Activated CD8-positive, alpha-beta memory T cell treated with anti-CD3 and anti-CD28 coated beads, Interleukin-2, amount 50 U/mL, for 24 hours (primary cell): ENCODE measurements around the gene IPCEF1.

ENCODE experiments used
- DNase-seq: peaks from one replicate; pipeline ENCODE4 v3.0.0-alpha.2; 2020; ENCODE audit errors: extremely low read depth

IPCEF1 gene

DNA sequence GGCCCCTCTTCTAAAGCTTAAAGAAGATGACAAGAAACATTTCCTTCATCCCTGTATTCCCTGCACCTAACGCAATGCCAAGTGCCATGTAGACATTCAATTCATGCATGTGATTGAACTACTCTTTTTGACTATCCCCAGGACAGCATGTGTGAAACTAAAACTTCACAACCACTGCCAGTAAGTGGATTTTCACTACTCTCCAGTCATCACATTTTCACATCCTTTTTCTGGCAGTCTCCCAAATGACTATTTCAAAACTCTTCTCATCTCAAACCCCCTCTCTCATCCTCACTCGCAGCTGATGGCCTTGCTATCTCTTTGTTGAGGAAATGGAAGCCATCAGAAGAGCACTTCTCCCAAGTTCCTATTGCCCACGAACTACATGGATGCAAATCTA, 194.9 kb downstream of the IPCEF1 start:
- DNase-seq, result no peak

- no peak for DNase-seq
Measured at GRCh38 chr6:154159126-154159525, 197.5 kb downstream of the IPCEF1 start.

GRCh38 chr6:154157706-154158105, 198.9 kb downstream of the IPCEF1 start:
- no peak for DNase-seq

DNA sequence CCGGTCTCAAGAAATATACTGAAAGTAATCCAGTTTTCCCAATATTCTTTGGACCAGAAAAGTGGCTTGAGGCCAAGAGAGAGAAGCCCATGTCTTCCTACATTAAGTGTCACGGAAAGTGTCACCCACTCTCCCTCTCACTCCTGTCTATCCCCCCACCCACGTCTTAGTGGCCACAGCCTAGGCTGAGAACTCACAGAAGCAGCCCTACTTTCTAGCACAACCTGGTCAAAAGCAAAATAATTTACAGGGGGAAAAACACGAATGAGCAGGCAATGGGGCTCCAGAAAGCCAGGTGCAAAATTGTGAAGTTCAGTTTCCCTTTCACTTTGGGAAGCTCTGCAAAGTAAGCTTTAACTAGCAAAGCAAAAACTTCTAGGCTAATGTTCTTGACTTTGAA, 199.5 kb downstream of the IPCEF1 start:
- DNase-seq, result no peak

DNA sequence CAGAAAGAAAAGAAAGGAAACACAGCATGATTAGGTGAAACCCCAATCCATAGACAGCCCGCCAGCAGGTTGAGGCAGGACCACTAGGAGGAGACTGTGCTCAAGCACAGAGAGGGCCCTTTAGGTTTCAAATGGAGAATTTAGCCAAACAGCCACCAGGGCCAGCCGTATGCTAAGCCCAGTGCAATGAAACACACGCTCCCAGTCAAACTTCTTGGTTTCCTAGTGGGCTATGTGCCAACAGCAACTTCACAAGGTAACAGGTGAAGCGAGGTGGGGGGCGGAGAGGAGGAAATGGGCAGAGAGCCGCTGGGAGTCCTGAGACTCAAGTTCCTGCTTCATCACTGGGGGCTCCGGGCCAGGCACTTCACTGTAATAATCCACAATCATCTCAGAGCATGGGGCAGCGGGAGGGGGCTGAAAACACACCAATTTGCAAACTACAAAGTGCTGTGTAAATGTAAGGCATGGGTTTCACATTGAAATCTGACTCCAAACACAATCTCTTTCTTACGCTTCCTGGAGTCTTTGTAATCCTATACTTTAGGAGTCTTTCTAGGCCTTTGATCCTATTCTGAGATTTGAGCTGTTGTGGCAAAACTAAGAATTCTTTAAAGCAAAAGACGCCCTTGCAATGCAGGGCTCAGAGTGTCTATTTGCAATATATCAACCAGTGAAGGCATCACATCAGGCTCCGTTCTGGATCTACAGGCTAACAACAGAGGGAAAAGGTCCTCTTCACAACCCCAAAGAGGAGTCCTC, 200.3 kb downstream of the IPCEF1 start:
- DNase-seq, result peak; percentile 27

- DNase-seq, result peak; percentile 49
Measured at GRCh38 chr6:154154389-154154967, 202.1 kb downstream of the IPCEF1 start.

- no peak for DNase-seq
Measured at GRCh38 chr6:154143753-154144152, 212.8 kb downstream of the IPCEF1 start.

DNA sequence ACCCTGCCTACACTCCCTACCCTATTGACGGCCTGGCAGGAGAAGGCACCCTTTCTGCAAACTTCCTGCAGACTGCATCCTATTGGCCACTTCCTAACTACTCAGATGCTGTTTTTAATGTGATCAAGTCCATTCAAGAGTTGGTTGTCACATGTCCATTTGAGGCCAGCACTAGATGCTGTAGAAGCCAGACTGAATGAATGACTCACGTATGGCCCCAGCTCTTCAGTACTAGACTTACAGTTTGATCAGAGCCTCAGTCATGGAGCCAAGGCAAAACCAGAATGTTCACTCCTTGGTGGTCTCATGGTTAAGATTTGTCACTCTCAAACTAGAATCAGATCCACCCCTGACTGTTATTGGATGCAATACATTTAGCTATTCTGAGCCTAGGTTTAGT, 215.9 kb downstream of the IPCEF1 start:
- DNase-seq, result no peak

DNA sequence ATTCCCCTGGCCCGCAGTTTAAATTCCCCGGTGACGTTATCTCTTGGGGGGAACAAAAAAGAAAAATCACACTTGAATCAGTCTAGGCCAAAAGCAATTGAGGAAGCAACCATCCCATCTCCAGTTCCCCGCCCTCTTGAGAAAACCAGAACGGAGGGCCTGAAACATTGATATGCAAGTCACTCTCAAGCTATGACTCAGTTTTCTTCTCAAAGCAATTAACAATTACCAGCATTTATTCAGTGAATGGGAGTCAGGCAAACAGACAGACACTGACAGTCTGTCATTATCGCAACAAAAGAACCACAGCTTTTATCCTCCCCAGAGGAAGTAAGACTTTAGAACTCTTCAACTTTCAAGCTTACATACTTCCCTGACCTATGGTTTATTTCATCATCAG, 216.7 kb downstream of the IPCEF1 start:
- DNase-seq, result no peak

DNA sequence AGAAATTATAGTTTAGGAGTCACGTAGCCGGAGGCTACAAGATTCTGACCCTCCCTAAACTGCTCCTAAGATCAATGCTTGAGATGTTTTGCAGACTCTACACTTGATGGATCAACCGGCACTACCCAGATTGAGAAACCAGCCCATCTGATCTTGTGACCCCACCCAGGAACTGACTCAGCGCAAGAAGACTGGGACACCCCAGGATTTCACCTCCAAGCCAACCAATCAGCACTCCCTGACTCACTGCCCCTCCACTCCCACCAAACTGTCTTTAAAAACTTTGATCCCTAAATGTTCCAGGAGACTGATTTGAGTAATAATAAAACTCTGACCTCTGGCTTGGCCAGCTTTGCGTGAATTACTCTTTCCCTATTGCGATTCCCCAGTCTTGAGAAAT, 217.8 kb downstream of the IPCEF1 start:
- DNase-seq, result no peak

DNA sequence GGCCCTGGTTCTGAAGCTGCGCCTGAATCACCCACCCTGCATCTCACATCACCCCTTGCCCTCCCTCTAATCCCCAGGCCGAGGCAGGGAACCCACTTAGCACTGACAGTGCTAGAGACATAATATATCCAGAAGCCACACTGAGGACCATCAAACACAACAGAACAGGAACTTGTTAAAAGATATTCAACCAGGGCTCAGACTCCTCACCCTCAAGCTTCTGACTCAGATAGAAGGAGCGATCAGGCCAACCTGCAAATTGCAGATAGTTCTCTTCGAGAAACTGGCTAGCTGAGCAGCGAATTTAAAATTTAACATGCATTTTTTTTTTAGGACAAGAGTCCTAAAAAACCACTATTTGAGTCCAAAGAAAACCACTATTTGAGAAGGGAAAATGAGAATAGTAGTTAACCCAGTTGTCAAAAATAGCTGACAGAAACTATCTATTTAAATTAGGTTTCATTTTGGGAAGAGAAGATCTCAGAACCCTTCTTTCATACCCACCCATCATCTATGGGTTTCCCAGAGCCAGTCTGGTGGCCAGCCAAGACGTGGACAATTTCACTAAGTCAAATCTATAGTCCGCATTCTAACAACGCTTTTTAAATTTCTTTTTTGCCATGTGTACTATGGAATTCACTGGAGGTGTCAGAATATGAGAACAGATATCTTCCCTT, 222.0 kb downstream of the IPCEF1 start:
- no peak for DNase-seq

GRCh38 chr6:154127657-154128056, 228.9 kb downstream of the IPCEF1 start:
- no peak for DNase-seq

DNA sequence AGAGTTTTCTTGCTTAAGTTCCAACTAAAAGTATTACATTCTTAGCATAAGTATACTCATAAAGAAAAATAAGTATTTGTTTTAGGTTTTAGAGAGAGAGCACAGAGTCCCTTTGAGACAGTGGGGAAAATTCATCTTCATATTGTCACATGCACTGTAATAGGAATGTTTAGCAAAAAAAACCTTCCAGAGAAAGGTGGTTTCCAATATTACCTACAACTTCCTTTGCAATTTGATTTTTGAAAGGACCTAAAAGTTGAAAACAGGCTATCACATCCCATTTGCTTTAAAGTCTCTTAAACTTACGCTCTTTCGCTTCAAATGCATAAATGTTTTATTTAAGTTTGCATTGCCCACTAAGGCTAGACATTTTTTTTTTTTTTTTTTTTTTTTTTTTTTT, 231.2 kb downstream of the IPCEF1 start:
- no peak for DNase-seq

GRCh38 chr6:154123155-154123956, 233.2 kb downstream of the IPCEF1 start:
- DNase-seq, result no peak

GRCh38 chr6:154122195-154122925, 234.2 kb downstream of the IPCEF1 start:
- DNase-seq, result no peak

- no peak for DNase-seq
Measured at GRCh38 chr6:154117485-154117884, 239.1 kb downstream of the IPCEF1 start.

DNA sequence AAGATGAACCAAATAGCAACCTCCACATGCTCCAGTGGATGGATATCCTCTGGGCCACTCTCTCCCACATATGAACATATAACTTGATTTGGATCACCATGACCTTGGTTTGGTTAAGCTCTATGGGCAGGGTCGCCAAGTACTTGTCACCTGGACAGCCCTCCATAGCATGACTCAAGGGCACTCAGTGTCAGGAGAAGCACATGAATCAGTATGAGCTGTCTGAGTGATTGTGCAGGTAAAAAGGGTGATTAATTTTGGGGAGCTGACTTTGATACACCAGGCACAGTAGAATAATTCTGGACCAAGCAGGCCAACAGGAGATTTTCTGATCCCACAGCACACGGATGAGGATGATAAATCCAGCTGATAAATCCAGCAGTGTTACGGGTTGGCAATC, 243.2 kb downstream of the IPCEF1 start:
- no peak for DNase-seq

DNA sequence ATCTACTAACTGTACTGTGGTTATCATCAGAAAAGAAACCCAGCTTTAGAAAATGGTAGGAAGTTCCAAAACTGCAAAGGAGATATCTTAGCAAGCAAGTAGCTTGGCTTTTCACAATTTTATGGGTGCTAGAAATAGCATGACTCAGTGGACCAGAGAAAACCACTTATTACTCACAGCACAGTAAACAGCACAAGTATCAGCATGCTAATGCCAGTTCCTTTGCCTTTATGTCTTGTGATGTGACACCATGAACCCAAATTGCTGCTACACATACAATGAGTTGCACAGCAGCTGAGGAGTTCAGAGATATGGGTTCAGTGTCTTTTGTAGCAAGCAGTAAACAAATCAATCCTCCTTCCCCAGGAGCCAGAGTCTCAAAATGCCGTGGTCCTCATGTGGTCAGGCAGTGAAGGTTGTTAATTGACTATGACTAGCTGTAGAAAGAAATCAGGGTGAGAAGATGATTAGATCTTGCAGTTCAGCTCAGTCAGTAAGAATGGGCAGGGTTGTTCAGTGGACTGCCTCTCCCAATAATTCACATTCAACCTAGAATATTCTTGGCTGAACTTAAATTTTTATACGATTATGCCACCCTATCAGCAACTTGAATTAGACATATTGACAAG, 244.3 kb downstream of the IPCEF1 start:
- no peak for DNase-seq

- DNase-seq, result no peak
Measured at GRCh38 chr6:154111025-154111424, 245.6 kb downstream of the IPCEF1 start.

DNA sequence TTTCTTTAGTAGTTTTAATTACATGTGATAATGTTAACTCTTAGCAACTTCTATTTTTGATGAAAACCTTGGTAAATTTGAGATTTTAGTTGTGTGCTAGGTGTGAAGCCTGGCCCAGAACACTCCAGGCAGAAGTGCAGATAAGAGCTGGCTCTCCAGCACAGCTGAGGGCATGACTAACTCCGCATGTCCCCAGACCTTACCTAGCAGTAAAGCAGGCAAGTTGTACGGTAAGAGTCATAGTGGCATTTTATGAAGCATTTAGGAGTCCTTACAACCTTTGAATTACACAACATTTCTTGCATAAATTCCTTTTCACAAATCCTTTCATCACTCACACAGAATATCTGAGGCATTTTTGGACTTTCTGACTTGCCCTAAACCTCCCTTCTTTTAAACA, 250.4 kb downstream of the IPCEF1 start:
- DNase-seq, result no peak
